ENCODE results near the gene PPARG. TPM values are rescaled to one million over a fixed set of nuclear protein-coding genes. Genes with fewer than 3 reads are reported as not detected.

The PPARG gene
- total and polyA plus RNA-seq, 2 donors (not counting 3 experiments of a cell fraction or from before 2014, with no cell fraction given), result 0.15 to 1.3 TPM

GRCh38 chr3:12369029-12369428 lies 80.2 kb downstream of the PPARG start:
- Histone ChIP-seq H3K4me3 (replicated peaks in 1 of 3; ENCODE audit: insufficient read depth in 1 of 3, low read depth in 1 of 3, low read length in 3 of 3) (no peak overlapping the region), H3K36me3 (ENCODE audit: control insufficient read depth in 2 of 2, extremely low read depth in 1 of 2, insufficient read depth in 2 of 2, low read length in 2 of 2) (no peaks in the 10 kb centered on the region), H3K27me3 (ENCODE audit: control insufficient read depth in 2 of 2, insufficient read depth in 2 of 2, low read length in 2 of 2) (peaks cover 0 to 3% of the 10 kb centered on the region in 2 experiments), H3K4me1 (ENCODE audit: control insufficient read depth, extremely low read depth, insufficient read depth, low read length) (no peaks in the 10 kb centered on the region), H2AFZ (ENCODE audit: low read depth, low read length) (no peak overlapping the region), H3K4me2 (ENCODE audit: insufficient read depth, low read length) (no peak overlapping the region), H4K20me1 (replicated peaks; ENCODE audit: control insufficient read depth, extremely low read depth, insufficient read depth, low read length) (no peaks in the 10 kb centered on the region), H3K9ac (replicated peaks; ENCODE audit: extremely low read depth, insufficient read depth, low read length) (no peak overlapping the region), H3K9me1 (replicated peaks; ENCODE audit: control insufficient read depth, extremely low read depth, insufficient read depth, low read length) (no peaks in the 10 kb centered on the region), H3K27ac (ENCODE audit: insufficient read depth, low read depth, low read length) (no peak overlapping the region), H3K9me3 (replicated peaks; ENCODE audit: control insufficient read depth, insufficient read depth, low read length) (no peaks in the 10 kb centered on the region), H3K79me2 (ENCODE audit: control insufficient read depth, insufficient read depth, low read length) (no peaks in the 10 kb centered on the region)
- CTCF ChIA-PET, result interaction anchor here (1.3 kb wide), 1 partner anchor 33 kb away, joined by 3 read pairs; no protein-coding TSS in a partner anchor
- dilution Hi-C loops (cut with MboI; ENCODE audit: extremely low pct_ligation_motif_present, low sequenced_read_pairs), result no loop called here
- no TSS peak for BruUV-seq (replicated peaks)
- FAIRE-seq (no peak), DNase-seq (ENCODE audit: low read depth, low spot score) (no peak)
- POLR2A ChIA-PET, result no interaction called here
- intact Hi-C loops (cut with micrococcal nuclease), result no loop called here
- TF ChIP-seq JUN (IDR thresholded peaks at IDR 0.05; ENCODE audit: borderline replicate concordance, insufficient read depth, insufficient read length, low read depth) (no peak), EZH2 (IDR thresholded peaks at IDR 0.05; ENCODE audit: borderline replicate concordance, low read depth, low read length, severe bottlenecking) (no peak), POLR2A (IDR thresholded peaks at IDR 0.05; ENCODE audit: low read depth, low read length) (no peak), GATA2 (IDR thresholded peaks at IDR 0.05; ENCODE audit: insufficient read depth, insufficient read length, low read depth, low read length) (no peak), POLR2AphosphoS5 (IDR thresholded peaks at IDR 0.05; ENCODE audit: insufficient read depth, low read depth, low read length) (no peak), CTCF (IDR thresholded peaks at IDR 0.05; ENCODE audit: extremely low read depth in 1 of 2, insufficient read depth in 1 of 2, low read depth in 1 of 2, low read length in 2 of 2) (no peak), MAX (IDR thresholded peaks at IDR 0.05; ENCODE audit: insufficient read depth, insufficient read length) (no peak), MYC (IDR thresholded peaks at IDR 0.05; ENCODE audit: low read depth, low read length) (no peak), FOS (IDR thresholded peaks at IDR 0.05; ENCODE audit: borderline replicate concordance, insufficient read depth, low read length) (no peak)

Data from endothelial cell of umbilical vein (primary cell).